Coronary artery (tissue), 2 donors: ENCODE measurements around the gene TAPBPL.
A peak's percentile ranks its signal among the peaks of the same experiment; 100 is the strongest.

Source experiments
- DNase-seq: peaks from one replicate; pipeline ENCODE4 v3.0.0-alpha.2; 2017; ENCODE audit warnings: low spot score
- H3K27ac ChIP-seq, 2 donors: fragments of 200-600 bp; sonication (generic); one replicate each; pipeline ENCODE4 v1.5.1; 2016 to 2019
- H3K4me3 ChIP-seq: fragments of 200-600 bp; sonication (generic); 2 replicates; pipeline ENCODE4 v1.5.1; 2016; ENCODE audit warnings: mild to moderate bottlenecking, moderate library complexity
- CTCF ChIP-seq: fragments of 200-600 bp; sonication (generic); IDR thresholded peaks from one replicate; pipeline ENCODE4 v1.5.1; 2019; ENCODE audit warnings: antibody characterized with exemption

The TAPBPL gene

GRCh38 chr12:6450091-6450868 lies 1.6 kb upstream of the TAPBPL start:
- no peak for DNase-seq
- TF ChIP-seq CTCF: no peak

GRCh38 chr12:6450869-6451347 lies 934 bp upstream of the TAPBPL start:
- no peak for TF ChIP-seq CTCF
- Histone ChIP-seq H3K27ac (peak overlapping the region; percentile 78 to 97), H3K4me3 (peak overlapping the region; percentile 89)
- DNase-seq: no peak

More at GRCh38 chr12:6450091-6450868, 1.6 kb upstream of the TAPBPL start:
- peak overlapping the region; percentile 78 to 97 for H3K27ac ChIP-seq
- peak overlapping the region; percentile 89 for H3K4me3 ChIP-seq

- Histone ChIP-seq H3K4me3 (peak overlapping the region; percentile 89), H3K27ac (peak overlapping the region; percentile 78 to 97)
- TF ChIP-seq CTCF: no peak
- DNase-seq: no peak
Measured at GRCh38 chr12:6452245-6452943, 552 bp downstream of the TAPBPL start.

GRCh38 chr12:6452944-6453630 lies 1.2 kb downstream of the TAPBPL start:
- no peak for TF ChIP-seq CTCF
- DNase-seq: no peak
- peak overlapping the region; percentile 89 for H3K4me3 ChIP-seq
- H3K27ac ChIP-seq: peak overlapping the region; percentile 78 to 97

- no peak for TF ChIP-seq CTCF
- Histone ChIP-seq H3K4me3 (no peak overlapping the region), H3K27ac (no peak overlapping the region)
- no peak for DNase-seq
Measured at GRCh38 chr12:6457220-6457945, 5.5 kb downstream of the TAPBPL start.

GRCh38 chr12:6458281-6459003 lies 6.6 kb downstream of the TAPBPL start:
- H3K4me3 ChIP-seq: no peak overlapping the region
- no peak overlapping the region for H3K27ac ChIP-seq
- no peak for DNase-seq
- no peak for TF ChIP-seq CTCF
